ENCODE results near the gene GABARAPL1.

- TF ChIP-seq CTCF (IDR thresholded peaks at IDR 0.05; ENCODE audit: poor library complexity, severe bottlenecking): peak; percentile 14
- TF ChIP-seq POLR2AphosphoS5 (IDR thresholded peaks at IDR 0.05): peak; percentile 43
Measured at GRCh38 chr12:10211940-10212738, 538 bp upstream of the GABARAPL1 start.

Measured in neural cell (in vitro differentiated cells).